ENCODE measurements around the gene MARCOL.

The MARCOL gene

DNA sequence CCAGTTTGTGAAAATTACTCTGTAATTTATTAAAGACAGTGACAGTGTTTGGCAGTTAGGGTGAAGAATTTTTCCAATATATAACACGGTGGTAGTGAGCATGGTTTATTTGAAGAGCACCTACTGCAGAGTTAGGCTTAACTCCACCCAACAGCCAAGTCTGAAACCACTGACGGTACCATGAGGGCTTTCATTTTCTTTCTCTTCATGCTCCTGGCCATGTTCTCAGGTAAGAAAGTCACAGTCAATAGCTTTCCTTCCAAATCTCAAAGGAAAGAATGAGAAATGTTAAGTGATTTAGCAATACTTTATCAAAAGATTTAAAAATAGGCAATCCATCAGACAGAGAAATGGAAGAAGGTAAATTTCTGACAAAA, at the start of gene MARCOL:
MARCOL (plus strand) TSS at position 108 of the 377 bp plus-strand sequence; CDS start at position 181, 73 bp downstream.
- DNase-seq (ENCODE audit: low read depth in 2 of 2), result no peak

DNA sequence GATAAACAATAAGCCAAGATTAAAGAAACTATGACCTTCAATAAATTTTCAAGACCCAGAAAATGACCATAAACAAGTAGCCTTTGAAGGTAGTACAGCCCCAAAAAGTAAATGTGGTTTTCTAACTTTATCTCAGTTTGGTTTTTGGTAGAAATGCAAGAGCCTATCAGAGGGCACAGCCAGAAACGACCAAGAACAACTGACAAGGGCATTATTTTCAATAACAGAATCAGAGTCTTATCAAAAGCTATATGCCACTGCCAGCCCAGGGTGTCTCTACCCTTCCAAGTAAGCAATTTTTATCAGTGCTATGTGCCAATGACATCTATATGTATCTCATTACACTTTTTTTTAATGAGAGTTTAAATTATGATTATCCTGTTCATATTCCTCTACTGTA, 47.3 kb upstream of the MARCOL start:
- no peak for DNase-seq (ENCODE audit: low read depth in 2 of 2)

- no peak for DNase-seq (ENCODE audit: low read depth in 2 of 2)
These were observed 45.1 kb upstream of the MARCOL start for GRCh38 chr5:148193202-148193601.

DNA sequence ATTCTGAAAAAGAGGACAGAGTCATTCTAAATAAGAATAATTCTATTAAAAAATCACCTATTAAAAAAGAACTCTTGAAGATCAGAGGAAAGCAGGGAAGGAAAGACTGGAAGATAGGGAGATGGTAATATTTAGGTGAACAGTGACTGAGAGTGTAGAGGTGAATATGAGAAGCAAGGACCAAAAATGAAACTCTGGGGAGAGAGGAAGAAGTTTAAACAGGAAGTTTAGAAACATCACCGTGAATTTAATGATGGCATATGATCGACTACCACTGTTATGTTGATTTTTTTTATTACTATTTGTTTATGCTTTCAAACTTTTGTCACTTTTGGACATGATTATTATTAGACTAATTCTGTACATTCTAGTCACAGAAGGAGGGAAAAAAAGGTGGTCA, 37.2 kb upstream of the MARCOL start:
- DNase-seq (ENCODE audit: low read depth in 2 of 2), result no peak

- no peak for DNase-seq (ENCODE audit: low read depth in 2 of 2)
These were observed 35.7 kb upstream of the MARCOL start, which contains the start of gene SPINK6 for GRCh38 chr5:148202531-148203203. Gene SPINK6 (plus strand): TSS chr5:148203042. CDS start chr5:148203097, 55 bp downstream.

DNA sequence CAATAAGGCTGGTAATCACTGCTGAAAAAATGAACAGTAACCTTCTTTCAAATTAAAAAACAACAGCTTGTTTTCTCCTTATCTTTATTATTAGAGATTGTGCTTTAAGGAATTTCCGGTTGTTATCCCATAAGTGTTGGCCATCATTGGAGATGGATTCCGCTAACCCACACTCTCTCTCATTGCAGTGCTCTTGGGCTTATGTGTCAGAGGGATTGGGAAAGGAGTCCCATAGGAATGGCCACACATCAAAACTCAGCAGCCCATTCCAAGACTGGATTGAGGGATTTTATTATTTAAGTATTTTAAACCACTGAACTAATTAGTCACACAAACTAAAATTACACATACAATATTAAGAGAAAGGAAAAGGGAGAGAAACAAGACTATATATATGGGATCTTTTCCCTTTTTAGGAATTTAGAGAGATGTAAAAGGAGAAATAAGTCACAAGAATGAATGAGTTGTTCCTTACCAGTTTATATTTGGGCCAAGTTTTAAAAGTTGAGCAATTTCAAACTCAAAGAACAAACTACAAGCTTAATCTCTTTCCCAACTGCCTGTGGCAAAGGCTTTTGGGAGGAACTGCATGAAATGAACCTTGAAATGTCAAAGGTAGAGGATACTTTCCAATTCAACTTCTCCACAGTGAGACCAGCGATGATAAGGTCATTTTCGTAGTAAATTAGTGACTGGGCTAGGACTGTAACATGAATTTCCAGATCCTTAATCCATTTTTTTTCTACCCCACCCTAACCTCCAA, 33.1 kb upstream of the MARCOL start:
- no peak for DNase-seq (ENCODE audit: low read depth in 2 of 2)

DNA sequence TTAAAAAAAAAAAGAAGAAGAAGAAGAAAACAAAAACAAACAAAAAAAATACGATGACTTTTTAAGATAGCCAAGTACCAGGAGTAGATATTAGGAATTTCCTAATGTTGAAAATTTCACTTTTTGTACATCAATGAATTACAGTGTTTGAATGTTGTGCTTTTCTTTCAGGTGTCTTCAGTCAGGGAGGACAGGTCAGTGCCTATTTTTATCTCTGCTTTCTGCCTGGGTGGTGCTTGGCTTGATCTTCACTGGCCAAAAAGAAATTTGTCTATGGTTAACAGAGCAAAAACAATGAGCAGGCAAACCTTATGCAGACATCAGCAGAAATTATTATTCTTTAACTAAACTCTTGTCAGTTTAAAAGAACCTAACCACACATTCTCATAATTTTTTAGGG, 32.5 kb upstream of the MARCOL start:
- DNase-seq (ENCODE audit: low read depth in 2 of 2), result no peak

DNA sequence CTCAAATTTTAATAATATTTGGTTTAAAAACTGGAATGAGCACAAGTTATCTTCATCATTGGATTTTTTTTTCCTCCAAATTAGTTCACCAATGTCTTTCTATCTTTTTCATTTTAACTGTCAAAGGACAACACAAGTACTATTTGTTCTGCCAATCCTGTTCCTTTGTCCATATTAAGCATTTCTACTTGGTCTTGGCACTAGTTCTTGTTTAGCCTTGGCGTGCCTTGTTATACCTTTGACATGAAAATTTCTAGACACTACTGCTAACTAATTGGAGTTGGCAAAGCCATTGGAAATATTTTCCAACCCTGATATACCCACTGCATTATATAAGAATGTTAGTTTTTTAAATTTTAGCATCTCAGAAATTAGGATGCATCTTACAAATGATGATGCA, 31.7 kb upstream of the MARCOL start:
- DNase-seq (ENCODE audit: low read depth in 2 of 2), result no peak

GRCh38 chr5:148208226-148208625, 30.1 kb upstream of the MARCOL start:
- no peak for DNase-seq (ENCODE audit: low read depth in 2 of 2)

- no peak for DNase-seq (ENCODE audit: low read depth in 2 of 2)
These were observed 29.1 kb upstream of the MARCOL start for GRCh38 chr5:148209151-148209770.

DNA sequence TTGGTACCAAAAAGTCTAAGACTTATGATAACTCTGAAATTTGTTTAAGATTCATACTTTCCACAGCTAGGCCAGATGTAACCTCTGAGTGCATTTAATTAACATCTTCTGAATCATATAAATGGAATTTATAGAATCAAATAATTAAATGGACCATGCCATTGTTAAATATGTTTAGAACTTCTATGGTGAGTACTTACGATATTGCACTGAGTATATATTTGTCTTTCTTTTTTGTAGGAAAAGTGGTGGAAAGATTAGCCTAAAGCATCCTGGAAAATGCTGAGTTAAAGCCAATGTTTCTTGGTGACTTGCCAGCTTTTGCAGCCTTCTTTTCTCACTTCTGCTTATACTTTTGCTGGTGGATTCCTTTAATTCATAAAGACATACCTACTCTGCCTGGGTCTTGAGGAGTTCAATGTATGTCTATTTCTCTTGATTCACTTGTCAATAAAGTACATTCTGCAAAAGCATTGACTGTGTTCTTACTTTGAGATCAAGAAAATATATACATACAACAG, 23.6 kb upstream of the MARCOL start:
- DNase-seq (ENCODE audit: low read depth in 2 of 2), result no peak

- no peak for DNase-seq (ENCODE audit: low read depth in 2 of 2)
These were observed 16.8 kb upstream of the MARCOL start for GRCh38 chr5:148221508-148221907.

- no peak for DNase-seq (ENCODE audit: low read depth in 2 of 2)
These were observed 14.1 kb upstream of the MARCOL start for GRCh38 chr5:148224117-148224742.

DNA sequence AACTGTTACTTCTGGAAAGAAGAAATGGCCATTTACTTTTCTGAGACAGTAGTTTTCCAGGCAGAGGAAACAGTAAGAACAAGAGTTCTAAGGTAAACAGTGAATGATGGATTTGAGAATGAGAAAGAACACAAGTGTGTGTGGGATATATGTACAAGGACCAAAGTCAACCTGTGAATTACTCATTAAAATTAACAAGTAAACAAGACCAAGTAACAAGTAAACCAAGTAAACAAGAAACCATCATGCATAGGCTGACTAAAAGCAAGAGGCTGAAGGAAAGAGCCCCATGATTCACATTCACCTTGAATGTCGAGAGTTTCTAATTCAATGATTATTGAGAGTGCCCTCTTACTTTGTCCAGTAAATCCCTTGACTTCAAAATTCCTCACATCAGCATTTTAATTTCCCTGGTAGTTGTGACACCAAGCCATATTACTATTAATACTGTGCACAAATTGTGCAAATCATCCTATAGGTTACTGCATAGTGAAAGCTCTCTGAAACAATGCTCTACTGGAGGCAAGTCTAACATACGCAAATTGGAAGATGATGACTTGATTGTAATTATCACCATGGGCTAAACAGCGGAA, 9.8 kb upstream of the MARCOL start:
- DNase-seq (ENCODE audit: low read depth in 2 of 2), result no peak

DNA sequence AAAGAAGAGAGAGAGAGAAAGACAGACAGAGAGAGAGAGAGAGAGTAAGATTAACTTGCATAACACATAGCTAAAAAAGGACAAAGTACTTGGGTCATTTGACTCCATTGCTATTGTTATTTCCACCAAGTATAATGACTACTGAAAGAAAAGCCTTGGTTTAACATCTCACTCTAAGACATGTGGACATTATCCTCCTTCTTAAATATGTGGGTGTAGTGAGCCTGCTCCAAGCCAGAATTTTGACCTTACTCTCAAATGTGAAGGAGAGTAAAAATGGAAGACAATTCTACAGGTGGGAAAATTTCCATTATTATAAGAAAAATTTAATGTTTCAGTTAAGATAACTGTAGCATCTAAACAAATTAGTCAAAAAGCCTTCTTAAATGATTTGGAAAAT, 8.5 kb upstream of the MARCOL start:
- no peak for DNase-seq (ENCODE audit: low read depth in 2 of 2)

DNA sequence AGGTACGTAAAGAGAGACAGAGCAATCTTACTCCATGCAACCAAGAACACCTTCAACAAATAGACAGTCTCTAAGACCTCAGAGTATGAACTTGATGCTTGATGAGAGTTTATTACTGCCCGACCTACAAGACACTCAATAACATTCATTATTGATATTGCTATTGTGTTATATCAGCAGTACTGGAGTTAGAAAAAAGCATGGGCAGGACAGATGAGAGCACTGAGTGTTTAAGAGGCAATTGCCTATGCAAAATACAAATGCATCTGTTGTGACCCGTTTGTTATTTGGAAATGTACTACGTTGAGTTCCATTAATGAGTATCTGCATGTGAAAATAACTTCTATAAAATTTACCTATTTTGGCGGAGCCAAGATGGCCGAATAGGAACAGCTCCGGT, 8.1 kb upstream of the MARCOL start:
- no peak for DNase-seq (ENCODE audit: low read depth in 2 of 2)

GRCh38 chr5:148237785-148238417, 424 bp upstream of the MARCOL start:
- DNase-seq (ENCODE audit: low read depth in 2 of 2), result no peak

- no peak for DNase-seq (ENCODE audit: low read depth in 2 of 2)
These were observed 10.6 kb downstream of the MARCOL start for GRCh38 chr5:148248894-148249293.

- no peak for DNase-seq (ENCODE audit: low read depth in 2 of 2)
These were observed 17.1 kb downstream of the MARCOL start for GRCh38 chr5:148255456-148255855.

DNA sequence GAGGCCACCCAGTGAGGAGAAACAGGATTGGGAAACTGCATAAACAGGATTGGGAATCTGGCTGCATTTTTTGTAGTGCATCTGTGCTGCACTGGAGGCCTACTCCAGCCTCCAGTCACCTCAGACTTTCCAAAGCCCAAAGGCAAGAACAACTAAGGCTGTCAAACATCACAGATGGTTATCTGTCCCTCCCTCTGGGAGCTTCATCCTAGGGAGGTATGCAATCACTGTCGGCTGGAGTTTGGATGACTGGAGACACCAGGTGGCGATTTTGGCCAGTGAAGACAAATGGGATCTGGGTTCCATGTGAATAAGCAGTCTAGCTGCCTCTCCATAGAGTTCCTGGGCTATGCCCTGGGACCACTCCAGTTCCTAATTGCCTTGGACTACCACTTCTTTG, 21.0 kb downstream of the MARCOL start:
- no peak for DNase-seq (ENCODE audit: low read depth in 2 of 2)

DNA sequence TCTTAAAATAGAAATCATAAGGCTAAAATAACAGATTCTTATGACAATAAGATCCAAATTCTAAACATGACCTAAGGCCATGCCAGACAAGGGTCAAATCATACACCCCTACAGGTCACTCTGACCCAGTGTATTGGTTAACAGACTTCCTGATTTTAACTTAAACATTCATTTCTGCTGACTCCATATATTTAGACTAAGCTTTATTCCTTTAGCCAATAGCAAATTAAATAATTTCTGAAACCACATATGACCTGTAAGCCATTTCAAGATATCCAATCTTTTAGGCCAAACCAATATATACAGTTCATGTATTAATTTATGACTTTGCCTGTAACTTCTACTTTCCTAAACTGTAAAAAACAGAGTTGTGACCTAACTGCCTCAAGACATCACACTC, 22.9 kb downstream of the MARCOL start:
- no peak for DNase-seq (ENCODE audit: low read depth in 2 of 2)

All from stimulated activated CD8-positive, alpha-beta memory T cell treated with anti-CD3 and anti-CD28 coated beads, Interleukin-15, amount 100 ng/mL, for 4 hours (primary cell).